Ascending aorta (tissue), 2 donors: ENCODE results near the gene MYO9B. TPM values are rescaled to one million over a fixed set of nuclear protein-coding genes. Genes with fewer than 3 reads are reported as not detected.
"Not testable (repeated sequence)": the region's sequence is repeated elsewhere in the genome, so short reads cannot be mapped to it uniquely, and the experiment has no call there.

Source experiments
- DNase-seq, 2 donors: peaks; one replicate each; pipeline ENCODE4 v3.0.0-alpha.2; 2019; ENCODE audit warnings: low spot score in 2 of 2
- H3K27ac ChIP-seq, 2 donors: fragments of 200-600 bp; sonication (generic); one replicate each; pipeline ENCODE4 v1.5.1; 2016 to 2017; ENCODE audit warnings: mild to moderate bottlenecking in 1 of 2
- H3K27me3 ChIP-seq: fragments of 200-600 bp; sonication (generic); one replicate; pipeline ENCODE4 v1.5.1; 2017
- H3K36me3 ChIP-seq, 2 donors: fragments of 200-600 bp; sonication (generic); one replicate each; pipeline ENCODE4 v1.5.1; 2016
- H3K4me1 ChIP-seq, 2 donors: fragments of 200-600 bp; sonication (generic); one replicate each; pipeline ENCODE4 v1.5.1; 2016 to 2017; ENCODE audit warnings: mild to moderate bottlenecking in 1 of 2
- H3K4me3 ChIP-seq, 2 donors: fragments of 200-600 bp; sonication (generic); one replicate each; pipeline ENCODE4 v1.5.1; 2016 to 2017; ENCODE audit warnings: mild to moderate bottlenecking in 1 of 2
- H3K9me3 ChIP-seq, 2 donors: fragments of 200-600 bp; sonication (generic); one replicate each; pipeline ENCODE4 v1.5.1; 2016
- CTCF ChIP-seq, 3 experiments: fragments of 200-600 bp in 2 of 3; fragments of 450-650 bp in 1 of 3; sonication (generic) in 2 of 3; IDR thresholded peaks; one replicate each; pipeline ENCODE4 v1.5.1; 2016 to 2019; ENCODE audit warnings: antibody characterized with exemption in 3 of 3, mild to moderate bottlenecking in 1 of 3, moderate library complexity in 1 of 3
- intact Hi-C: fragments of 100-400 bp; cut with DNase I; formaldehyde crosslinking; loops from one replicate; pipeline ENCODE4 v1.15.1; 2023
- total RNA-seq: library from RNA; depleted of rRNA; stranded (reverse); fragments of >200 nt; gene quantifications from one replicate; pipeline ENCODE4 v1.1.0, GENCODE V29; 2016

Gene MYO9B
- total RNA-seq, 1 donor from 2014 or later, result 182 TPM

DNA sequence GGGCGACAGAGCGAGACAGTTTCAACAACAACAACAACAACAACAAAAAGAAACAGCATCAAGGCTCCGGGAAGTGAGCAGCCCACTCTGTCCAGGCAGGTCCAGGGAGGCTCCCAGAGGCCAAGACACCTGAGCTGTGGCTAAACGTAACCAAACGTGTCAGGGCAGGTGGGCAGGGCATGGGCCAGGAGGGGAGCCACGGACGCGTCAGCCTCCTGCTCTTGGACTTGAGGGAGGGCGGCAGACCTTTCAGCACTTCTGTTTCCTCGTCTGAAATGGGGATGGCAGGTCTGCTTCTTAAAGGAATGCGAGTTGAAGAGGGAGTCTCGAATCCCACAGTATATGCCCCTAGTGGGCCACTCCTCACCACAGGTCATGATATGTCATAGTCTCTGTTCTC is 53.8 kb downstream of the MYO9B start:
- intact Hi-C loops, result no loop called here

GRCh38 chr19:17135001-17135853 is 59.6 kb downstream of the MYO9B start:
- peak overlapping the region; percentile 39 to 46 for H3K4me3 ChIP-seq
- no peaks in the 10 kb centered on the region for H3K9me3 ChIP-seq
- peaks cover 23 to 46% of the 10 kb centered on the region in 2 donors for H3K4me1 ChIP-seq
- H3K27ac ChIP-seq, result peak overlapping the region; percentile 94 to 97
- peak; percentile 94 to 99 for DNase-seq
- intact Hi-C loops, result loop anchor here (1.0 to 5.0 kb wide), 3 partner anchors 27 to 55 kb away; no protein-coding TSS in a partner anchor
- H3K27me3 ChIP-seq, result no peaks in the 10 kb centered on the region
- TF ChIP-seq CTCF (IDR thresholded peaks at IDR 0.05), result peak in 2 of 3 experiments; percentile 11 to 48
- no peaks in the 10 kb centered on the region for H3K36me3 ChIP-seq

More for the DNA sequence above, 53.8 kb downstream of the MYO9B start:
- Histone ChIP-seq H3K27me3 (no peaks in the 10 kb centered on the region), H3K36me3 (no peaks in the 10 kb centered on the region), H3K9me3 (no peaks in the 10 kb centered on the region), H3K4me1 (peaks cover 10 to 33% of the 10 kb centered on the region in 2 donors), H3K4me3 (no peak overlapping the region), H3K27ac (peak overlapping the region in 1 of 2 donors; percentile 59)
- no peak for DNase-seq
- TF ChIP-seq CTCF (IDR thresholded peaks at IDR 0.05), result no peak

- intact Hi-C loops, result loop anchor here (5.0 kb wide), 1 partner anchor 39 kb away; no protein-coding TSS in a partner anchor
- TF ChIP-seq CTCF (IDR thresholded peaks at IDR 0.05), result no peak
- Histone ChIP-seq H3K27ac (peak overlapping the region; percentile 94 to 97), H3K4me1 (peaks cover 23 to 48% of the 10 kb centered on the region in 2 donors), H3K4me3 (peak overlapping the region in 1 of 2 donors; percentile 35), H3K9me3 (no peaks in the 10 kb centered on the region), H3K27me3 (no peaks in the 10 kb centered on the region), H3K36me3 (no peaks in the 10 kb centered on the region)
- DNase-seq, result no peak
Observed at GRCh38 chr19:17136021-17136420, 60.4 kb downstream of the MYO9B start.

DNA sequence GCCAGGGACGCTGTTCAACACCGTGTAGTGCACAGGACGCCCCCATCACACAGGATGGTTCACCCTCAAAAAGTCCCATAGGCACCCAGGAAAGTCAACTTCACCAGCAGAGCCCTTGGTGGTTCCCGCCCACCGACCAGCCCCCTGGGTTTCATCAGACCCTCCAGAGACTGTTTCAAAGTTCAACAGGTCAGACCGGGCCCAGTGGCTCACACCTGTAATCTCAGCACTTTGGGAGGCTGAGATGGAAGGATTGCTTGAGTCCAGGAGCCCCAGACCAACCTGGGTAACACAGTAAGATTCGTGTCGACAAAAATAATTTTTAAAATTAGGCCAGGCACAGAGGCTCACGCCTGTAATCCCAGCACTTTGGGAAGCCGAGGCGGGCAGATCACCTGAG is 61.0 kb downstream of the MYO9B start:
- no peak for DNase-seq
- Histone ChIP-seq H3K9me3 (no peaks in the 10 kb centered on the region), H3K36me3 (no peaks in the 10 kb centered on the region), H3K27ac (peak overlapping the region; percentile 94 to 97), H3K4me3 (no peak overlapping the region), H3K27me3 (no peaks in the 10 kb centered on the region), H3K4me1 (peaks cover 23 to 48% of the 10 kb centered on the region in 2 donors)
- TF ChIP-seq CTCF (IDR thresholded peaks at IDR 0.05), result no peak
- intact Hi-C loops, result loop anchor here (5.0 kb wide), 1 partner anchor 39 kb away; no protein-coding TSS in a partner anchor

- intact Hi-C loops, result loop anchor here (5.0 kb wide), 1 partner anchor 40 kb away; no protein-coding TSS in a partner anchor
- peak overlapping the region; percentile 94 to 97 for H3K27ac ChIP-seq
Observed at GRCh38 chr19:17137417-17137816, 61.8 kb downstream of the MYO9B start.

DNA sequence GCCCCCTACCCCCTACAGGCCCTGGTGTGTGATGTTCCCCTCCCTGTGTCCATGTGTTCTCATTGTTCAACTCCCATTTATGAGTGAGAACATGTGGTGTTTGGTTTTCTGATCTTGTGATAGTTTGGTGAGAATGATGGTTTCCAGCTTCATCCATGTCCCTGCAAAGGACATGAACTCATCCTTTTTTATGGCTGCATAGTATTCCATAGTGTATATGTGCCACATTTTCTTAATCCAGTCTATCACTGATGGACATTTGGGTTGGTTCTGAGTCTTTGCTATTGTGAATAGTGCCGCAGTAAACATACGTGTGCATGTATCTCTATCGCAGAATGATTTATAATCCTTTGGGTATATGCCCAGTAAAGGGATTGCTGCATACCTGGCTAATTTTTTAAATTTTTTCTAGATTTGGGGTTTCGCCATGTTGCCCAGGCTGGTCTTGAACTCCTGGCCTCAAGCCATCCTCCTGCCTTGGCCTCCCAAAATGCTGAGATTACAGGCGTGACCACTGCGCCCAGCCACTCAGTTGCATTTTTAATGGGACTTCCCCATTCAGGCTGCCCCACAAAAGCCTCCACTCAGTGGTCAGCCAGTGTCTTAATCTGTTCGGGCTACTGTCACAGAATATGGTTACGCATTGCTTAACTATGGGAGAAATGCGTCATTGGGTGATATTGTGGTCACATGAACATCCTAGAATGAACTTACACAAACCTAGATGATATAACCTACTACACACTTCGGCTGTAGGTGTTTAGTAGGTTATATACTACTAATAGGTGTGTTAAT is 62.7 kb downstream of the MYO9B start:
- Histone ChIP-seq H3K4me1 (peaks cover 23 to 48% of the 10 kb centered on the region in 2 donors), H3K27ac (peak overlapping the region; percentile 94 to 97)
- not testable (repeated sequence) for H3K36me3 ChIP-seq, H3K4me3 ChIP-seq, H3K27me3 ChIP-seq, DNase-seq, H3K9me3 ChIP-seq
- intact Hi-C loops, result loop anchor here (5.0 kb wide), 1 partner anchor 41 kb away; no protein-coding TSS in a partner anchor

More at GRCh38 chr19:17137417-17137816, 61.8 kb downstream of the MYO9B start:
- H3K36me3 ChIP-seq, result peaks cover 0 to under 1% of the 10 kb centered on the region in 2 donors
- no peaks in the 10 kb centered on the region for H3K27me3 ChIP-seq
- H3K4me3 ChIP-seq, result no peak overlapping the region
- peaks cover 23 to 48% of the 10 kb centered on the region in 2 donors for H3K4me1 ChIP-seq
- no peaks in the 10 kb centered on the region for H3K9me3 ChIP-seq
- TF ChIP-seq CTCF (IDR thresholded peaks at IDR 0.05), result no peak
- DNase-seq, result no peak
